ENCODE measurements around the gene MAGEA10.
A peak's percentile ranks its signal among the peaks of the same experiment; 100 is the strongest.
"Not testable (repeated sequence)": the region's sequence is repeated elsewhere in the genome, so short reads cannot be mapped to it uniquely, and the experiment has no call there.

The MAGEA10 gene

GRCh38 chrX:152129069-152129844 lies 9.1 kb downstream of the MAGEA10 start:
- H3K9me3 Mint-ChIP-seq, H3K27ac Mint-ChIP-seq, H3K4me1 Mint-ChIP-seq, DNase-seq, ATAC-seq, H3K4me3 Mint-ChIP-seq, H3K27me3 Mint-ChIP-seq: not testable (repeated sequence)

GRCh38 chrX:152117305-152117704 lies 21.1 kb downstream of the MAGEA10 start:
- Mint-ChIP-seq H3K4me3 (no peak overlapping the region), H3K27ac (no peak overlapping the region), H3K27me3 (no peaks in the 10 kb centered on the region), H3K4me1 (no peaks in the 10 kb centered on the region), H3K9me3 (no peaks in the 10 kb centered on the region)
- DNase-seq (no peak), ATAC-seq (peak; percentile 28)

- no peak overlapping the region for H3K27ac Mint-ChIP-seq
- no peak overlapping the region for H3K4me3 Mint-ChIP-seq
- no peaks in the 10 kb centered on the region for H3K4me1 Mint-ChIP-seq
- peaks cover 0 to 4% of the 10 kb centered on the region in 2 donors for H3K9me3 Mint-ChIP-seq
- DNase-seq (no peak), ATAC-seq (no peak)
- H3K27me3 Mint-ChIP-seq: no peaks in the 10 kb centered on the region
Observed at GRCh38 chrX:152108527-152108926, 29.9 kb downstream of the MAGEA10 start.

GRCh38 chrX:152103866-152104265 lies 34.5 kb downstream of the MAGEA10 start:
- Mint-ChIP-seq H3K27me3 (no peaks in the 10 kb centered on the region), H3K4me3 (no peak overlapping the region), H3K27ac (no peak overlapping the region), H3K9me3 (peaks cover 0 to 1% of the 10 kb centered on the region in 2 donors), H3K4me1 (no peaks in the 10 kb centered on the region)
- ATAC-seq: no peak
- DNase-seq: no peak

- ATAC-seq (no peak), DNase-seq (no peak)
- H3K9me3 Mint-ChIP-seq: peaks cover 0 to 4% of the 10 kb centered on the region in 2 donors
- no peaks in the 10 kb centered on the region for H3K27me3 Mint-ChIP-seq
- no peak overlapping the region for H3K27ac Mint-ChIP-seq
- H3K4me3 Mint-ChIP-seq: no peak overlapping the region
- no peaks in the 10 kb centered on the region for H3K4me1 Mint-ChIP-seq
Observed at GRCh38 chrX:152086141-152086540, 52.2 kb downstream of the MAGEA10 start.

Measured in stimulated activated naive CD8-positive, alpha-beta T cell treated with anti-CD3 and anti-CD28 coated beads, Interleukin-15, amount 100 ng/mL, for 72 hours (primary cell).